Mucosa of stomach (tissue), 1 donor: ENCODE measurements around the gene KLLN.
"Not testable (repeated sequence)": the region's sequence is repeated elsewhere in the genome, so short reads cannot be mapped to it uniquely, and the experiment has no call there.

ENCODE experiments used
- H3K27me3 ChIP-seq: one replicate; pipeline ENCODE4 v1.7.0; 2013; ENCODE audit warnings: mild to moderate bottlenecking, low read length; ENCODE audit not compliant: control insufficient read depth, insufficient read depth
- H3K36me3 ChIP-seq: one replicate; pipeline ENCODE4 v1.7.0; 2013; ENCODE audit warnings: low read length; ENCODE audit not compliant: control insufficient read depth, insufficient read depth
- H3K4me1 ChIP-seq: one replicate; pipeline ENCODE4 v1.7.0; 2013; ENCODE audit warnings: mild to moderate bottlenecking, low read length; ENCODE audit not compliant: control insufficient read depth, insufficient read depth
- H3K4me3 ChIP-seq: one replicate; pipeline ENCODE4 v1.7.0; 2013; ENCODE audit warnings: low read length
- H3K9ac ChIP-seq: one replicate; pipeline ENCODE4 v1.7.0; 2013; ENCODE audit warnings: mild to moderate bottlenecking, low read length, moderate library complexity
- H3K9me3 ChIP-seq: one replicate; pipeline ENCODE4 v1.7.0; 2013; ENCODE audit warnings: mild to moderate bottlenecking, low read length, moderate library complexity; ENCODE audit not compliant: control insufficient read depth
- donor health status: Pancreatic carcinoma.

Gene KLLN

GRCh38 chr10:87829051-87829450 is 34.3 kb downstream of the KLLN start:
- not testable (repeated sequence) for H3K27me3 ChIP-seq, H3K9me3 ChIP-seq, H3K4me1 ChIP-seq, H3K9ac ChIP-seq, H3K36me3 ChIP-seq, H3K4me3 ChIP-seq

GRCh38 chr10:87827681-87828080 is 35.7 kb downstream of the KLLN start:
- no peaks in the 10 kb centered on the region for H3K36me3 ChIP-seq
- no peaks in the 10 kb centered on the region for H3K27me3 ChIP-seq
- no peaks in the 10 kb centered on the region for H3K9me3 ChIP-seq
- no peaks in the 10 kb centered on the region for H3K4me1 ChIP-seq
- no peak overlapping the region for H3K9ac ChIP-seq
- H3K4me3 ChIP-seq, result no peak overlapping the region

GRCh38 chr10:87826653-87827052 is 36.7 kb downstream of the KLLN start:
- Histone ChIP-seq H3K9ac (no peak overlapping the region), H3K4me3 (no peak overlapping the region), H3K36me3 (no peaks in the 10 kb centered on the region), H3K9me3 (no peaks in the 10 kb centered on the region), H3K4me1 (no peaks in the 10 kb centered on the region), H3K27me3 (no peaks in the 10 kb centered on the region)

- Histone ChIP-seq H3K4me1 (peaks cover 7% of the 10 kb centered on the region), H3K9me3 (no peaks in the 10 kb centered on the region), H3K36me3 (no peaks in the 10 kb centered on the region), H3K9ac (no peak overlapping the region), H3K4me3 (no peak overlapping the region), H3K27me3 (no peaks in the 10 kb centered on the region)
Observed at GRCh38 chr10:87819289-87819585, 44.1 kb downstream of the KLLN start.

- H3K4me1 ChIP-seq, result peaks cover 7% of the 10 kb centered on the region
- no peaks in the 10 kb centered on the region for H3K27me3 ChIP-seq
- H3K9ac ChIP-seq, result peak overlapping the region; percentile 91
- H3K36me3 ChIP-seq, result no peaks in the 10 kb centered on the region
- H3K9me3 ChIP-seq, result no peaks in the 10 kb centered on the region
- peak overlapping the region; percentile 91 for H3K4me3 ChIP-seq
Observed at GRCh38 chr10:87818505-87819288, 44.6 kb downstream of the KLLN start.

- Histone ChIP-seq H3K4me3 (peak within 1 kb of the TSS; percentile 91), H3K36me3 (no peaks in the 10 kb centered on the region), H3K9ac (peak within 1 kb of the TSS; percentile 91), H3K9me3 (no peaks in the 10 kb centered on the region), H3K27me3 (no peaks in the 10 kb centered on the region), H3K4me1 (peaks cover 7% of the 10 kb centered on the region)
Observed at GRCh38 chr10:87817609-87818504, 45.5 kb downstream of the KLLN start, which contains the start of gene ATAD1. TSS of gene ATAD1 (minus strand) at chr10:87818226. CDS start at chr10:87814599, 3,627 bp downstream.

GRCh38 chr10:87816898-87817608 is 46.3 kb downstream of the KLLN start:
- Histone ChIP-seq H3K4me1 (peaks cover 7% of the 10 kb centered on the region), H3K27me3 (no peaks in the 10 kb centered on the region)

GRCh38 chr10:87816163-87816897 is 47.0 kb downstream of the KLLN start:
- Histone ChIP-seq H3K4me1 (peaks cover 7% of the 10 kb centered on the region), H3K9ac (peak overlapping the region; percentile 91), H3K36me3 (no peaks in the 10 kb centered on the region), H3K27me3 (no peaks in the 10 kb centered on the region), H3K4me3 (no peak overlapping the region), H3K9me3 (no peaks in the 10 kb centered on the region)

More at GRCh38 chr10:87816898-87817608, 46.3 kb downstream of the KLLN start:
- Histone ChIP-seq H3K9ac (peak overlapping the region; percentile 91), H3K4me3 (peak overlapping the region; percentile 91), H3K36me3 (no peaks in the 10 kb centered on the region), H3K9me3 (no peaks in the 10 kb centered on the region)
